Measurements from ENCODE around the gene SCARF2. TPM values are rescaled to one million over a fixed set of nuclear protein-coding genes. Genes with fewer than 3 reads are reported as not detected.

The SCARF2 gene
- total and polyA plus RNA-seq, 2 experiments from 2014 or later, result 1.8 to 16.6 TPM

DNA sequence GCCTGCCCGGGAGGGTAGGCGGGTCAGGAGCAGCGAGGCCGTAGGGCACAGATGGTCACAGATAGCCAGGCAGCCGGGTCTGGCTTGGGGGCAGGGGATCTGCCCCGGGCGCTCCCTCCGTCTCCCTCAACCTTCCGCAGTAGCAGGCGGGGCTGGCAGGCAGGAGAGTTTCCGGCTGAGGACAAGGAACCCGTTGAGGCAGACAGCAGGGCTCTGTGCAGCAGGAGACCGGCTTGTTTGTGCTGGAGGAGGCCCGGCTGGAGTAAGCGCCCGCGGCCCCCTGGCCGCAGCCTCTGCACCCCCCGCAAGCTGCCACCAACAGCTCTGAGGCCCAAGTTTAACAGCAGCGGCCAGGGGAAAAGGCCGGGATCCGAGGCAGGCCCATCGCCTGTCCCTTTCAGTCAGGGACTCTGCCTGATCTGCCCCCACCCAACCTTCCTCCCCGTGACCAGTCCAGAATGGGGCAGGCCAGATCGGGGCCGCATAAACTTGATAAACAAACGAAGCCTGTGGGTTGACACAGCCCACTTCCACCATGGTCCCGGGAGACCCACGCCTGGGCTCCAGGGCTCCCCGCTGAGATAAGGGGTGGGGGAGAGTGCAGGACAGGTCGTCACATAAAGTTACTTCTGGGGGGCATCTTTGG is 13.6 kb downstream of the SCARF2 start:
- Mint-ChIP-seq H3K27ac (no peak overlapping the region), H3K4me1 (peaks cover 6% of the 10 kb centered on the region), H3K9me3 (no peaks in the 10 kb centered on the region; the same call in 2 of the 3 replicates), H3K27me3 (ENCODE audit: insufficient read depth, low read depth, poor library complexity) (peaks cover 50% of the 10 kb centered on the region), H3K4me3 (no peak overlapping the region; the same call in 2 of the 3 replicates), H3K36me3 (ENCODE audit: low read depth) (peaks cover 3% of the 10 kb centered on the region)
- ATAC-seq (no peak), DNase-seq (ENCODE audit: low spot score) (no peak)
- H3K36me3 ChIP-seq (ENCODE audit: insufficient read depth), result no peaks in the 10 kb centered on the region
- 0 out of 2 replicates have a peak overlapping the region, but pooled peaks have one; percentile 56 for H3K4me3 ChIP-seq
- H3K9me2 ChIP-seq (ENCODE audit: insufficient read depth), result no peaks in the 10 kb centered on the region
- no peak overlapping the region for H2AFZ ChIP-seq
- TF ChIP-seq, protein P1, sequence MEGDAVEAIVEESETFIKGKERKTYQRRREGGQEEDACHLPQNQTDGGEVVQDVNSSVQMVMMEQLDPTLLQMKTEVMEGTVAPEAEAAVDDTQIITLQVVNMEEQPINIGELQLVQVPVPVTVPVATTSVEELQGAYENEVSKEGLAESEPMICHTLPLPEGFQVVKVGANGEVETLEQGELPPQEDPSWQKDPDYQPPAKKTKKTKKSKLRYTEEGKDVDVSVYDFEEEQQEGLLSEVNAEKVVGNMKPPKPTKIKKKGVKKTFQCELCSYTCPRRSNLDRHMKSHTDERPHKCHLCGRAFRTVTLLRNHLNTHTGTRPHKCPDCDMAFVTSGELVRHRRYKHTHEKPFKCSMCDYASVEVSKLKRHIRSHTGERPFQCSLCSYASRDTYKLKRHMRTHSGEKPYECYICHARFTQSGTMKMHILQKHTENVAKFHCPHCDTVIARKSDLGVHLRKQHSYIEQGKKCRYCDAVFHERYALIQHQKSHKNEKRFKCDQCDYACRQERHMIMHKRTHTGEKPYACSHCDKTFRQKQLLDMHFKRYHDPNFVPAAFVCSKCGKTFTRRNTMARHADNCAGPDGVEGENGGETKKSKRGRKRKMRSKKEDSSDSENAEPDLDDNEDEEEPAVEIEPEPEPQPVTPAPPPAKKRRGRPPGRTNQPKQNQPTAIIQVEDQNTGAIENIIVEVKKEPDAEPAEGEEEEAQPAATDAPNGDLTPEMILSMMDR (conservative IDR thresholded peaks at IDR 0.05; ENCODE audit: low read depth in 2 of 2), result no peak
- TF ChIP-seq POLR2AphosphoS5 (IDR thresholded peaks at IDR 0.05; ENCODE audit: low read depth), result no peak
- TF ChIP-seq STAT1 (IDR thresholded peaks at IDR 0.05; ENCODE audit: unreplicated experiment), result no peak
- TF ChIP-seq, protein P2, sequence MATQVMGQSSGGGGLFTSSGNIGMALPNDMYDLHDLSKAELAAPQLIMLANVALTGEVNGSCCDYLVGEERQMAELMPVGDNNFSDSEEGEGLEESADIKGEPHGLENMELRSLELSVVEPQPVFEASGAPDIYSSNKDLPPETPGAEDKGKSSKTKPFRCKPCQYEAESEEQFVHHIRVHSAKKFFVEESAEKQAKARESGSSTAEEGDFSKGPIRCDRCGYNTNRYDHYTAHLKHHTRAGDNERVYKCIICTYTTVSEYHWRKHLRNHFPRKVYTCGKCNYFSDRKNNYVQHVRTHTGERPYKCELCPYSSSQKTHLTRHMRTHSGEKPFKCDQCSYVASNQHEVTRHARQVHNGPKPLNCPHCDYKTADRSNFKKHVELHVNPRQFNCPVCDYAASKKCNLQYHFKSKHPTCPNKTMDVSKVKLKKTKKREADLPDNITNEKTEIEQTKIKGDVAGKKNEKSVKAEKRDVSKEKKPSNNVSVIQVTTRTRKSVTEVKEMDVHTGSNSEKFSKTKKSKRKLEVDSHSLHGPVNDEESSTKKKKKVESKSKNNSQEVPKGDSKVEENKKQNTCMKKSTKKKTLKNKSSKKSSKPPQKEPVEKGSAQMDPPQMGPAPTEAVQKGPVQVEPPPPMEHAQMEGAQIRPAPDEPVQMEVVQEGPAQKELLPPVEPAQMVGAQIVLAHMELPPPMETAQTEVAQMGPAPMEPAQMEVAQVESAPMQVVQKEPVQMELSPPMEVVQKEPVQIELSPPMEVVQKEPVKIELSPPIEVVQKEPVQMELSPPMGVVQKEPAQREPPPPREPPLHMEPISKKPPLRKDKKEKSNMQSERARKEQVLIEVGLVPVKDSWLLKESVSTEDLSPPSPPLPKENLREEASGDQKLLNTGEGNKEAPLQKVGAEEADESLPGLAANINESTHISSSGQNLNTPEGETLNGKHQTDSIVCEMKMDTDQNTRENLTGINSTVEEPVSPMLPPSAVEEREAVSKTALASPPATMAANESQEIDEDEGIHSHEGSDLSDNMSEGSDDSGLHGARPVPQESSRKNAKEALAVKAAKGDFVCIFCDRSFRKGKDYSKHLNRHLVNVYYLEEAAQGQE (IDR thresholded peaks at IDR 0.05; ENCODE audit: unreplicated experiment), result no peak
- no peak for TF ChIP-seq ZNF331 (CRISPR knock-in tag; IDR thresholded peaks at IDR 0.05; ENCODE audit: low read depth)
- TF ChIP-seq CREB1 (CRISPR knock-in tag; IDR thresholded peaks at IDR 0.05; ENCODE audit: low read depth), result no peak
- no peak for TF ChIP-seq EZH2 (IDR thresholded peaks at IDR 0.05; ENCODE audit: low read depth, unreplicated experiment)
- no peak for TF ChIP-seq EZH2phosphoT487 (IDR thresholded peaks at IDR 0.05; ENCODE audit: unreplicated experiment)
- TF ChIP-seq, protein P3, sequence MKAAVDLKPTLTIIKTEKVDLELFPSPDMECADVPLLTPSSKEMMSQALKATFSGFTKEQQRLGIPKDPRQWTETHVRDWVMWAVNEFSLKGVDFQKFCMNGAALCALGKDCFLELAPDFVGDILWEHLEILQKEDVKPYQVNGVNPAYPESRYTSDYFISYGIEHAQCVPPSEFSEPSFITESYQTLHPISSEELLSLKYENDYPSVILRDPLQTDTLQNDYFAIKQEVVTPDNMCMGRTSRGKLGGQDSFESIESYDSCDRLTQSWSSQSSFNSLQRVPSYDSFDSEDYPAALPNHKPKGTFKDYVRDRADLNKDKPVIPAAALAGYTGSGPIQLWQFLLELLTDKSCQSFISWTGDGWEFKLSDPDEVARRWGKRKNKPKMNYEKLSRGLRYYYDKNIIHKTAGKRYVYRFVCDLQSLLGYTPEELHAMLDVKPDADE (IDR thresholded peaks at IDR 0.05), result no peak
- H4K20me1 ChIP-seq (replicated peaks; ENCODE audit: insufficient read depth), result 0 out of 2 replicates have a peak, but pooled peaks cover 6% of the 10 kb centered on the region
- H3K4me1 ChIP-seq (ENCODE audit: insufficient read depth), result no peaks in the 10 kb centered on the region
- no peak overlapping the region for H3K27ac ChIP-seq (ENCODE audit: low read depth)
- no peaks in the 10 kb centered on the region for H3K79me2 ChIP-seq (replicated peaks; ENCODE audit: insufficient read depth)
- peak overlapping the region; percentile 48; the same call in 1 of the 2 replicates for H3K4me2 ChIP-seq
- peaks cover 49% of the 10 kb centered on the region for H3K27me3 ChIP-seq (ENCODE audit: insufficient read depth)
- no peaks in the 10 kb centered on the region for H3F3A ChIP-seq (replicated peaks; ENCODE audit: low read depth)

Data from GM23338 (cell line).